ENCODE data around the gene KLF2.

The KLF2 gene

GRCh38 chr19:16372065-16372915 lies 47.7 kb downstream of the KLF2 start:
- TF ChIP-seq, protein P1, sequence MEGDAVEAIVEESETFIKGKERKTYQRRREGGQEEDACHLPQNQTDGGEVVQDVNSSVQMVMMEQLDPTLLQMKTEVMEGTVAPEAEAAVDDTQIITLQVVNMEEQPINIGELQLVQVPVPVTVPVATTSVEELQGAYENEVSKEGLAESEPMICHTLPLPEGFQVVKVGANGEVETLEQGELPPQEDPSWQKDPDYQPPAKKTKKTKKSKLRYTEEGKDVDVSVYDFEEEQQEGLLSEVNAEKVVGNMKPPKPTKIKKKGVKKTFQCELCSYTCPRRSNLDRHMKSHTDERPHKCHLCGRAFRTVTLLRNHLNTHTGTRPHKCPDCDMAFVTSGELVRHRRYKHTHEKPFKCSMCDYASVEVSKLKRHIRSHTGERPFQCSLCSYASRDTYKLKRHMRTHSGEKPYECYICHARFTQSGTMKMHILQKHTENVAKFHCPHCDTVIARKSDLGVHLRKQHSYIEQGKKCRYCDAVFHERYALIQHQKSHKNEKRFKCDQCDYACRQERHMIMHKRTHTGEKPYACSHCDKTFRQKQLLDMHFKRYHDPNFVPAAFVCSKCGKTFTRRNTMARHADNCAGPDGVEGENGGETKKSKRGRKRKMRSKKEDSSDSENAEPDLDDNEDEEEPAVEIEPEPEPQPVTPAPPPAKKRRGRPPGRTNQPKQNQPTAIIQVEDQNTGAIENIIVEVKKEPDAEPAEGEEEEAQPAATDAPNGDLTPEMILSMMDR (IDR thresholded peaks at IDR 0.05; ENCODE audit: control insufficient read depth, extremely low read depth, insufficient read depth): no peak
- no peak overlapping the region for H3K4me3 ChIP-seq (ENCODE audit: low read depth, low read length)
- DNase-seq (ENCODE audit: low read depth): no peak

DNA sequence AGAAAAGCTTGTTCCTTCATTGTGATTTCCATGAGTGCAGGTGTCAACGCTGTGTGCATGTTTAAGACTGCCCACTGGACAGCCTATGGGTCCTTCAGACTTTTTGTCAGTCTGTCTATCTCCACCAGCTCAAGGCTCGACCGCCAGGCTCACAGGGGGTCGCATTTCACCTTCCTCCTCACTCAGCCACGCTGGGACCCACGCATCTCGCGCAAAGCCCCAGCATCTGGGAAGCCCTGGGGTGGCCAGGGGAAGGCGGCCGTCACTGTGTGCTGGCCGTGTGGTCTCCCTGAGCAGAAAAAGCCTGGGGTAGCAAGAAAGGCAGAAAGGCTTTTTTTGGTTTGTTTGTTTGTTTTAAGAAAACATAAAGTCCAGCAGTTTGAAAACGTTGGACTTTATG lies 48.5 kb downstream of the KLF2 start:
- TF ChIP-seq, protein P1 (IDR thresholded peaks at IDR 0.05; ENCODE audit: control insufficient read depth, extremely low read depth, insufficient read depth): no peak
- DNase-seq (ENCODE audit: low read depth): no peak
- H3K4me3 ChIP-seq (ENCODE audit: low read depth, low read length): no peak overlapping the region

- no peak overlapping the region for H3K4me3 ChIP-seq (ENCODE audit: low read depth, low read length)
- TF ChIP-seq, protein P1 (IDR thresholded peaks at IDR 0.05; ENCODE audit: control insufficient read depth, extremely low read depth, insufficient read depth): no peak
- no peak for DNase-seq (ENCODE audit: low read depth)
Measured at GRCh38 chr19:16373532-16373931, 48.9 kb downstream of the KLF2 start.

DNA sequence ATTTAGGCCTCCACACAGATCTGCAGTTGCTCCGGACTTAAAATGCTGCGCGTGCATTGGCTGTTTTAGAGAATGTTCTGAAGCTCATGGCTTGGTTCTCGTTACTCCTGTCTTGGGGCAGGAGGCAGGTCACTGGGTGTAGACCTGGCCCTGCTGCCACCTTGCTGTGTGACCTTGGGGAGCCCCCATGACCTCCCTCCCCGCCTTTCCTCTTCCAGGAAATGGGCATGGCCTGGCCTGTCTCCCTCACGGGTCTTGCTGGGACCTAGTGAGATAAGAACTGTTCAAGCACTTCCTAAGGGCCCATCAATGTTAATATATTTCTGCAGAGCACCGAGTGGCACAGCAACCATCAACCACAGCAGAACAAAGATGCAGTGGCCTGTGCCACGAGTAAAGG lies 49.4 kb downstream of the KLF2 start:
- DNase-seq (ENCODE audit: low read depth): no peak
- TF ChIP-seq, protein P1 (IDR thresholded peaks at IDR 0.05; ENCODE audit: control insufficient read depth, extremely low read depth, insufficient read depth): no peak
- no peak overlapping the region for H3K4me3 ChIP-seq (ENCODE audit: low read depth, low read length)

- no peak for DNase-seq (ENCODE audit: low read depth)
- no peak overlapping the region for H3K4me3 ChIP-seq (ENCODE audit: low read depth, low read length)
- TF ChIP-seq, protein P1 (IDR thresholded peaks at IDR 0.05; ENCODE audit: control insufficient read depth, extremely low read depth, insufficient read depth): no peak
Measured at GRCh38 chr19:16374436-16374835, 49.8 kb downstream of the KLF2 start.

GRCh38 chr19:16375157-16375935 lies 50.7 kb downstream of the KLF2 start:
- TF ChIP-seq, protein P1 (IDR thresholded peaks at IDR 0.05; ENCODE audit: control insufficient read depth, extremely low read depth, insufficient read depth): no peak
- H3K4me3 ChIP-seq (ENCODE audit: low read depth, low read length): no peak overlapping the region
- no peak for DNase-seq (ENCODE audit: low read depth)

Data from LNCaP clone FGC (cell line).